ENCODE data around the gene SMARCB1. TPM values are rescaled to one million over a fixed set of nuclear protein-coding genes. Genes with fewer than 3 reads are reported as not detected.
A peak's percentile ranks its signal among the peaks of the same experiment; 100 is the strongest.

Gene SMARCB1
- total and polyA plus RNA-seq, 2 experiments from 2014 or later = 147 to 175 TPM

DNA sequence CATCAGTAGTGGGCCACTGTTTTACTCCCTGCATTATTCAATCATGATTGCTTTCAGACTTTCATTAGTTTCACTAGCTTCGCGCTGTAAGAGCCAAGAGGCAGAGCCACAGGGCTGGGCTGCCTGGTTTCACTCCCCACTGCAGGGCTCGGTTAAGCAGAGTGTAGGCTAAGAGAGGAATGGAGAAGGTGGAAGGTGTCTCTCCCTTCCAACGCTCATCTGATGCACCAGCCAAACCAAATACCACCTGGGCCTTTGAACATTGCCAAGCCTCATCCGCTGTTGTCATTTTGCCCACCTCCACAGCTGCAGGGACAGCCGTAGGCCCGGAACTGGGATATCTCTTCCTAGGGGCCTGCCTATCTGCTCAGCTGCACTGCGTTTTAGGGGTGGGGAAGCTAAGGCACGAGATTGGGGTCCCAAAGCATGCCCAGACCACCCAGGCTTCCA is 480 bp upstream of the SMARCB1 start:
- H3K9me3 ChIP-seq (ENCODE audit: low read depth) = no peaks in the 10 kb centered on the region
- H3K27ac ChIP-seq = peak overlapping the region; percentile 99
- H3K36me3 ChIP-seq = no peaks in the 10 kb centered on the region
- TF ChIP-seq, protein P1, sequence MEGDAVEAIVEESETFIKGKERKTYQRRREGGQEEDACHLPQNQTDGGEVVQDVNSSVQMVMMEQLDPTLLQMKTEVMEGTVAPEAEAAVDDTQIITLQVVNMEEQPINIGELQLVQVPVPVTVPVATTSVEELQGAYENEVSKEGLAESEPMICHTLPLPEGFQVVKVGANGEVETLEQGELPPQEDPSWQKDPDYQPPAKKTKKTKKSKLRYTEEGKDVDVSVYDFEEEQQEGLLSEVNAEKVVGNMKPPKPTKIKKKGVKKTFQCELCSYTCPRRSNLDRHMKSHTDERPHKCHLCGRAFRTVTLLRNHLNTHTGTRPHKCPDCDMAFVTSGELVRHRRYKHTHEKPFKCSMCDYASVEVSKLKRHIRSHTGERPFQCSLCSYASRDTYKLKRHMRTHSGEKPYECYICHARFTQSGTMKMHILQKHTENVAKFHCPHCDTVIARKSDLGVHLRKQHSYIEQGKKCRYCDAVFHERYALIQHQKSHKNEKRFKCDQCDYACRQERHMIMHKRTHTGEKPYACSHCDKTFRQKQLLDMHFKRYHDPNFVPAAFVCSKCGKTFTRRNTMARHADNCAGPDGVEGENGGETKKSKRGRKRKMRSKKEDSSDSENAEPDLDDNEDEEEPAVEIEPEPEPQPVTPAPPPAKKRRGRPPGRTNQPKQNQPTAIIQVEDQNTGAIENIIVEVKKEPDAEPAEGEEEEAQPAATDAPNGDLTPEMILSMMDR (IDR thresholded peaks at IDR 0.05; ENCODE audit: low read depth, low read length) = no peak
- H3K4me3 ChIP-seq = peak overlapping the region; percentile 79
- DNase-seq (ENCODE audit: low read depth in 1 of 2, low spot score in 1 of 2) = no peak
- no peaks in the 10 kb centered on the region for H3K27me3 ChIP-seq
- H3K4me1 ChIP-seq (ENCODE audit: low read depth) = peaks cover 27% of the 10 kb centered on the region

GRCh38 chr22:23787600-23787896 is 782 bp downstream of the SMARCB1 start:
- H3K27ac ChIP-seq = peak overlapping the region; percentile 99
- peaks cover 29% of the 10 kb centered on the region for H3K4me1 ChIP-seq (ENCODE audit: low read depth)
- DNase-seq (ENCODE audit: low read depth in 1 of 2, low spot score in 1 of 2) = no peak

DNA sequence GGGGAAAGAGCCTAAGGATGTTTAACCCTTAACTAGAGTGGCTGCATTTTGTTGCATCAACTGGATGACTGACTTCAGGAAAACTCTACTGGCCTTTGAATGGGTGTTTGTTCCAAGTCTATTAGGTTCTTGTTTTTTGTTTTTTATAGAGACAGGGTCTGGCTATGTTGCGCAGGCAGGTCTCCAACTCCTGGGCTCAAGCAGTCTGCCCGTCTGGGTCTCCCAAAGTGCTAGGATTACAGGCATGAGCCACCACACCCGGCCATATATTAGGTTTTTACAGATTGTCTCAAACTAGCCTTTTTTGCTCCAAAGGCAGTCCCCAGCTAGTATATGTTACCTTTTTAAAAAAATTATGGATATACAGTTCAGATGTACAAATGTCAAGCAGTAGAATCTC is 1.1 kb downstream of the SMARCB1 start:
- DNase-seq (ENCODE audit: low read depth in 1 of 2, low spot score in 1 of 2) = no peak
- Histone ChIP-seq H3K36me3 (peaks cover 6% of the 10 kb centered on the region), H3K9me3 (ENCODE audit: low read depth) (no peaks in the 10 kb centered on the region), H3K4me1 (ENCODE audit: low read depth) (peaks cover 29% of the 10 kb centered on the region), H3K27ac (peak overlapping the region; percentile 99), H3K27me3 (no peaks in the 10 kb centered on the region), H3K4me3 (peak overlapping the region; percentile 79)
- TF ChIP-seq, protein P1 (IDR thresholded peaks at IDR 0.05; ENCODE audit: low read depth, low read length) = no peak

More at GRCh38 chr22:23787600-23787896, 782 bp downstream of the SMARCB1 start:
- Histone ChIP-seq H3K9me3 (ENCODE audit: low read depth) (no peaks in the 10 kb centered on the region), H3K27me3 (no peaks in the 10 kb centered on the region), H3K4me3 (peak overlapping the region; percentile 79), H3K36me3 (peaks cover 6% of the 10 kb centered on the region)
- TF ChIP-seq, protein P1 (IDR thresholded peaks at IDR 0.05; ENCODE audit: low read depth, low read length) = no peak

GRCh38 chr22:23789121-23789520 is 2.4 kb downstream of the SMARCB1 start:
- TF ChIP-seq, protein P1 (IDR thresholded peaks at IDR 0.05; ENCODE audit: low read depth, low read length) = no peak
- H3K27me3 ChIP-seq = no peaks in the 10 kb centered on the region
- DNase-seq (ENCODE audit: low read depth in 1 of 2, low spot score in 1 of 2) = no peak
- peaks cover 12% of the 10 kb centered on the region for H3K36me3 ChIP-seq
- peak overlapping the region; percentile 9 for H3K27ac ChIP-seq
- peaks cover 29% of the 10 kb centered on the region for H3K4me1 ChIP-seq (ENCODE audit: low read depth)
- no peaks in the 10 kb centered on the region for H3K9me3 ChIP-seq (ENCODE audit: low read depth)
- no peak overlapping the region for H3K4me3 ChIP-seq

- Histone ChIP-seq H3K4me1 (ENCODE audit: low read depth) (peaks cover 29% of the 10 kb centered on the region), H3K27ac (peak overlapping the region; percentile 9), H3K27me3 (no peaks in the 10 kb centered on the region), H3K9me3 (ENCODE audit: low read depth) (no peaks in the 10 kb centered on the region), H3K4me3 (no peak overlapping the region), H3K36me3 (peaks cover 17% of the 10 kb centered on the region)
- DNase-seq (ENCODE audit: low read depth in 1 of 2, low spot score in 1 of 2) = peak in 1 of 2 donors; percentile 32
- TF ChIP-seq, protein P1 (IDR thresholded peaks at IDR 0.05; ENCODE audit: low read depth, low read length) = no peak
Observed at GRCh38 chr22:23789638-23790037, 2.9 kb downstream of the SMARCB1 start.
